OCI-LY7 (cell line): Measurements from ENCODE around the gene TMEM242. TPM values are rescaled to one million over a fixed set of nuclear protein-coding genes. Genes with fewer than 3 reads are reported as not detected.

Source experiments
- BruUV-seq: library from RNA; stranded (reverse); fragments of 400-500 nt; replicated peaks from 2 replicates; lab custom pipeline; 2021; lab: Mats Ljungman, UMichigan
- CTCF ChIA-PET: fragments of 300-600 bp; sonication (Branson Sonifier 250); formaldehyde crosslinking; loops from one replicate; lab custom pipeline; 2022; ENCODE audit warnings: antibody characterized with exemption; ENCODE audit not compliant: unreplicated experiment; lab: Charles Lee
- POLR2A ChIA-PET: fragments of 300-600 bp; sonication (Branson Sonifier 250); formaldehyde crosslinking; loops from one replicate; lab custom pipeline; 2022; ENCODE audit warnings: antibody characterized with exemption; lab: Charles Lee
- DNase-seq: peaks from one replicate; pipeline ENCODE4 v3.0.0-alpha.2; 2015; ENCODE audit warnings: low spot score
- H2AFZ ChIP-seq: fragments of 200-600 bp; sonication (generic), shearing (Covaris generic); 2 replicates; pipeline ENCODE4 v1.6.1; 2014; ENCODE audit warnings: mild to moderate bottlenecking, antibody characterized with exemption, low read length, moderate library complexity
- H3K27ac ChIP-seq: fragments of 200-600 bp; sonication (generic); 2 replicates; pipeline ENCODE4 v1.5.1; 2014; ENCODE audit warnings: mixed run types, low read depth, mild to moderate bottlenecking, moderate library complexity, low read length, inconsistent platforms; ENCODE audit not compliant: poor library complexity, severe bottlenecking
- H3K36me3 ChIP-seq: fragments of 200-600 bp; sonication (generic); 2 replicates; pipeline ENCODE4 v1.6.1; 2014; ENCODE audit warnings: mild to moderate bottlenecking, antibody characterized with exemption, low read length, moderate library complexity, mixed read lengths; ENCODE audit not compliant: insufficient read depth
- H3K4me1 ChIP-seq: fragments of 200-600 bp; sonication (generic); 2 replicates; pipeline ENCODE4 v1.5.1; 2014; ENCODE audit warnings: mild to moderate bottlenecking, low read length; ENCODE audit not compliant: insufficient read depth, poor library complexity, severe bottlenecking
- H3K4me2 ChIP-seq: fragments of 200-600 bp; sonication (generic); 2 replicates; pipeline ENCODE4 v1.6.1; 2014; ENCODE audit warnings: mild to moderate bottlenecking, low read length
- H3K4me3 ChIP-seq: fragments of 200-600 bp; sonication (generic); 2 replicates; pipeline ENCODE4 v1.5.1; 2014; ENCODE audit warnings: mild to moderate bottlenecking, low read depth, low read length; ENCODE audit not compliant: poor library complexity, severe bottlenecking
- H3K79me2 ChIP-seq: fragments of 200-600 bp; sonication (generic); 2 replicates; pipeline ENCODE4 v1.6.1; 2016; ENCODE audit warnings: low read depth, mild to moderate bottlenecking, low read length, moderate library complexity, mixed read lengths; ENCODE audit not compliant: insufficient read depth
- H3K9me2 ChIP-seq: fragments of 200-600 bp; sonication (generic); 2 replicates; pipeline ENCODE4 v1.6.1; 2016; ENCODE audit warnings: mild to moderate bottlenecking, low read length, mixed read lengths; ENCODE audit not compliant: insufficient read depth
- H3K9me3 ChIP-seq: fragments of 200-600 bp; sonication (generic); 2 replicates; pipeline ENCODE4 v1.6.1; 2014; ENCODE audit warnings: mild to moderate bottlenecking, mixed run types, low read length, mixed read lengths
- H4K20me1 ChIP-seq: fragments of 200-600 bp; sonication (generic); 2 replicates; pipeline ENCODE4 v1.6.1; 2014; ENCODE audit warnings: mild to moderate bottlenecking, antibody characterized with exemption, low read length, moderate library complexity, mixed read lengths; ENCODE audit not compliant: insufficient read depth
- CTCF ChIP-seq: fragments of 200-600 bp; sonication (generic); conservative IDR thresholded peaks from 2 replicates; pipeline ENCODE4 v1.5.1; 2014; ENCODE audit warnings: mild to moderate bottlenecking, antibody characterized with exemption, low read length, moderate library complexity, mixed read lengths
- EZH2phosphoT487 ChIP-seq: fragments of 200-600 bp; sonication (generic); IDR thresholded peaks from 2 replicates; pipeline ENCODE4 v1.6.1; 2018; ENCODE audit warnings: low read depth, borderline replicate concordance, mild to moderate bottlenecking, mixed run types, antibody characterized with exemption, low read length, moderate library complexity, mixed read lengths
- intact Hi-C: fragments of 100-400 bp; cut with micrococcal nuclease; formaldehyde crosslinking; loops from one replicate; pipeline ENCODE4 v1.10.0; 2022; ENCODE audit not compliant: unreplicated experiment
- total RNA-seq, 2 experiments: library from RNA; depleted of rRNA in 1 of 2; stranded (reverse); fragments of >200 nt in 1 of 2; shearing (Covaris generic) in 1 of 2; gene quantifications; 2 replicates each; pipeline ENCODE4 v1.2.3, GENCODE V29; 2014 to 2022

Gene TMEM242
- total RNA-seq, 2 experiments from 2014 or later: 4.5 to 9.2 TPM

- POLR2A ChIA-PET: no interaction called here
- no peak for TF ChIP-seq EZH2phosphoT487
- TF ChIP-seq CTCF: no peak
- H4K20me1 ChIP-seq: no peaks in the 10 kb centered on the region
Measured at GRCh38 chr6:157330831-157331230, 7.5 kb upstream of the TMEM242 start.

GRCh38 chr6:157329829-157330228 lies 6.5 kb upstream of the TMEM242 start:
- Histone ChIP-seq H3K79me2 (no peaks in the 10 kb centered on the region), H3K4me1 (no peaks in the 10 kb centered on the region), H2AFZ (no peak overlapping the region), H4K20me1 (no peaks in the 10 kb centered on the region), H3K36me3 (no peaks in the 10 kb centered on the region), H3K9me2 (no peaks in the 10 kb centered on the region), H3K4me3 (no peak overlapping the region), H3K9me3 (no peaks in the 10 kb centered on the region), H3K27ac (no peak overlapping the region), H3K4me2 (no peak overlapping the region)
- ChIA-PET CTCF (no interaction called here), POLR2A (interaction anchor here (1.6 kb wide), 1 partner anchor 13 kb away, joined by 4 read pairs; no protein-coding TSS in a partner anchor)
- no peak for TF ChIP-seq CTCF
- no peak for TF ChIP-seq EZH2phosphoT487
- DNase-seq: no peak
- no TSS peak for BruUV-seq
- intact Hi-C loops: loop anchor here (10.0 kb wide), 1 partner anchor 435 kb away; no protein-coding TSS in a partner anchor

More at GRCh38 chr6:157330831-157331230, 7.5 kb upstream of the TMEM242 start:
- Histone ChIP-seq H3K79me2 (no peaks in the 10 kb centered on the region), H2AFZ (no peak overlapping the region), H3K4me2 (no peak overlapping the region), H3K9me3 (no peaks in the 10 kb centered on the region), H3K36me3 (no peaks in the 10 kb centered on the region), H3K4me1 (no peaks in the 10 kb centered on the region), H3K4me3 (no peak overlapping the region), H3K9me2 (no peaks in the 10 kb centered on the region), H3K27ac (no peak overlapping the region)
- intact Hi-C loops: no loop called here
- DNase-seq: no peak
- CTCF ChIA-PET: no interaction called here
- BruUV-seq: no TSS peak

DNA sequence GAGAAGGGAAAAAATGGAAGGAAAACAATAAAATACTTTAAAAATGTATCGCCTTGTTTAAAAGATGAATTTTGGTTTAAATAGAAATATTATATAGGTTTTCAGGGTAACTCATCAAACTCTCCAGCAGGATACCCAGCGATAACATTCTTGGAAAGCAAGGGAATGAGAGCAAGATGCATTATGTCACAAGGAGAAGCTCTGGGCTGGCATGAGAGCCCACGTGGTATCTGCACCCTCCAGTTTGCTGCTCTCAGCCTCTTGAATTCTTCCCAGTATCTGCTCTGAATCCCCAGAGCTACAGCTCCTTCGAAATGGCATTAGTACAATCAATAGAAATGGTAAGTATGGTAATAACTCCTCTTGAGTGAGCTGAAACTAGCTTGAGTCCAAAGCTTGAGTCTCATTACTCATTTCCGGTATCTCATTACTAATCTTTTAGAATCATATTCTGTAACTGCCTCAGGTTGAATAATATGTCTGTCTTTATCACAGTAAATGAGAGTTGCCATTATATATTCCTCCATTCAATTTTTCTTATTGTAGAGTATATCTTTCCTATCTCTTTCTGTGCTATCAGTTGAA lies 4.9 kb upstream of the TMEM242 start:
- H3K79me2 ChIP-seq: no peaks in the 10 kb centered on the region
- ChIA-PET POLR2A (interaction anchor here (1.6 kb wide), 1 partner anchor 15 kb away, joined by 4 read pairs; no protein-coding TSS in a partner anchor), CTCF (no interaction called here)
- H3K4me3 ChIP-seq: no peak overlapping the region
- intact Hi-C loops: loop anchor here (10.0 kb wide), 1 partner anchor 437 kb away; no protein-coding TSS in a partner anchor
- peaks cover 9% of the 10 kb centered on the region for H3K4me1 ChIP-seq
- TF ChIP-seq EZH2phosphoT487 (no peak), CTCF (no peak)
- H3K9me2 ChIP-seq: no peaks in the 10 kb centered on the region
- H3K4me2 ChIP-seq: no peak overlapping the region
- no peak overlapping the region for H3K27ac ChIP-seq
- H3K36me3 ChIP-seq: no peaks in the 10 kb centered on the region
- H2AFZ ChIP-seq: no peak overlapping the region
- H4K20me1 ChIP-seq: no peaks in the 10 kb centered on the region
- DNase-seq: no peak
- no TSS peak for BruUV-seq
- no peaks in the 10 kb centered on the region for H3K9me3 ChIP-seq
